ENCODE results near the gene HOTAIR.

The HOTAIR gene

GRCh38 chr12:53928054-53928835, 46.5 kb downstream of the HOTAIR start:
- no peak for DNase-seq (ENCODE audit: low read depth in 2 of 2)

- no peak for DNase-seq (ENCODE audit: low read depth in 2 of 2)
Observed at GRCh38 chr12:53927220-53928029, 47.3 kb downstream of the HOTAIR start.

- DNase-seq (ENCODE audit: low read depth in 2 of 2) = no peak
Observed at GRCh38 chr12:53924521-53925405, 50.0 kb downstream of the HOTAIR start.

- DNase-seq (ENCODE audit: low read depth in 2 of 2) = no peak
Observed at GRCh38 chr12:53916788-53917655, 57.7 kb downstream of the HOTAIR start.

All from stimulated activated CD8-positive, alpha-beta memory T cell treated with anti-CD3 and anti-CD28 coated beads, Interleukin-7, amount 100 ng/mL, for 1 hour (primary cell).